ENCODE results near the gene OR10K2. TPM values are rescaled to one million over a fixed set of nuclear protein-coding genes. Genes with fewer than 3 reads are reported as not detected.
"Not testable (repeated sequence)": the region's sequence is repeated elsewhere in the genome, so short reads cannot be mapped to it uniquely, and the experiment has no call there.

OR10K2 gene
- total RNA-seq, 2 experiments from 2014 or later, result not detected

DNA sequence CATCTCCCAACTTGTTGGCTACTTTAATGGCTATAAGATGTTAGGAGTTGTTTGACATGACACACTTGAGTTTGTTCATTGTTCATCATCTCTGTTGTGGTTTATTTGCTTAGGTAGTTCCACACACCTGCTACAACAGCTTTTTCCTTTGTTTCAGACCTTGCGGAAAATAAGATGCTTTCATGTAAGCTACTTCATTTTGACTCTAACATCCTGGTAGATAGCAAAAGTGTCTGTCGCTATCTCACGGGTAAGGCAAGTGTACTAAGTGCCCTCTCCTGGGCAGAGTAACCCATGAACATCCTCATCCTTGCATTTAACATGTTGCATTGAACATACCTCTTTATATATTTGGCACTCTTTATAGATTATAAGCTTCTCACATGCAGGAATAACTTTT, 25.2 kb downstream of the OR10K2 start:
- peaks cover 4% of the 10 kb centered on the region for H3K4me1 Mint-ChIP-seq
- no peaks in the 10 kb centered on the region for H3K9me3 Mint-ChIP-seq
- ATAC-seq (ENCODE audit: low read depth) (no peak), DNase-seq (no peak)
- H3K4me3 Mint-ChIP-seq, result no peak overlapping the region
- no peak overlapping the region for H3K27ac Mint-ChIP-seq
- POLR2A ChIA-PET, result no interaction called here
- H3K36me3 Mint-ChIP-seq, result no peaks in the 10 kb centered on the region
- H3K27me3 Mint-ChIP-seq, result peaks cover 26% of the 10 kb centered on the region

DNA sequence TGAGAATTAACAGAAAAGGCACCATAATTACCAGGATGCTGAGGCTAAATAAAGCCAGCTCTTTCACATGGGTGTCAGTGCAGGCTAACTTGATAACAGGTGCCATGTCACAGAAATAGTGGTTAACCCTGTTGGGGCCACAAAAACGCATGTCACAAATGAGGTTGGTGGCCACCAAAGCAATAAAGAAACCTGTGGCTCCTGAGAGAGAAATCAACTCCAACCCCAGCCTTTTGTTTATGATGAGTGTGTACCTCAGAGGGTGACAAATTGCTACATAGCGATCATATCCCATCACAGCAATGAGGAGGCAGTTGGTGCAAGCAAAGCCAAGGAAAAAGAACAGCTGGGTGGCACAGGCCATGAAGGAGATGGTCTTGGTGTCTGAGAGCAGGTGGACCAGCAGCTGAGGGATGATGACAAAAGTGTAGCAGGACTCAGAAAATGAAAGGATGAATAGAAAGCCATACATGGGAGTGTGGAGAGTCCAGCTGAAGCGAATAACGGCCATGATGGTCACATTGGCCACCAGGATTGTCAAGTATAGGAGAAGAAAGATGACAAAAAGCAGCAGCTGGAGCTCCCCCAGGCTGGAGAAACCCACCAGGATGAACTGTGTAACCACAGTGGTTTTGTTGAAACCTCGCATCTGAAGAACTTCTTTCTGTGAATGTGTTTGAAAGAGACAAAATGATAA, 27.1 kb downstream of the OR10K2 start, which contains the start of gene OR10T2:
Gene OR10T2 (minus strand): TSS at position 649 of the 697 bp plus-strand sequence. CDS start 0 bp downstream, at position 649.
- Mint-ChIP-seq H3K9me3 (no peaks in the 10 kb centered on the region), H3K27me3 (peaks cover 31% of the 10 kb centered on the region), H3K4me1 (peaks cover 4% of the 10 kb centered on the region), H3K36me3 (no peaks in the 10 kb centered on the region), H3K4me3 (no peak within 1 kb of the TSS), H3K27ac (no peak within 1 kb of the TSS)
- ATAC-seq (ENCODE audit: low read depth), result no peak
- no peak for DNase-seq
- POLR2A ChIA-PET, result no interaction called here

DNA sequence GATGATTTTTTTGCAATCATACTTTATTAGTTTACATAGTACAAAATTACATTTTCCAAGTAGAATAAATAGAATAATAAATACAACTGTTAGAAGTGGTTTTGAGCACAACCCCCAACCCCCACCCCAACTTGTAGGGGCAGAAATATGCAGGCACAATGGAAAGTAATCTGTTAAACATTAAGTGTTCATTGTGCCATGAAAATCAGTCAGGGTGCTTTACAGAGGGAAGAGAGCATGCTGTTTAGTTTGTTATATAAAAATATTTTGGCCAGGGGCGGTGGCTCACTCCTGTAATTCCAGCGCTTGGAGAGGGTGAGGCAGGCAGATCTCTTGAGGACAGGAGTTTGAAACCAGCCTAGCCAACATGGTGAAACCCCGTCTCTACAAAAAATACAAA, 29.4 kb downstream of the OR10K2 start:
- H3K4me1 Mint-ChIP-seq, result peaks cover 4% of the 10 kb centered on the region
- DNase-seq, result no peak
- no peaks in the 10 kb centered on the region for H3K36me3 Mint-ChIP-seq
- H3K4me3 Mint-ChIP-seq, result no peak overlapping the region
- POLR2A ChIA-PET, result no interaction called here
- H3K9me3 Mint-ChIP-seq, result no peaks in the 10 kb centered on the region
- no peak overlapping the region for H3K27ac Mint-ChIP-seq
- ATAC-seq (ENCODE audit: low read depth), result no peak
- peaks cover 29% of the 10 kb centered on the region for H3K27me3 Mint-ChIP-seq

DNA sequence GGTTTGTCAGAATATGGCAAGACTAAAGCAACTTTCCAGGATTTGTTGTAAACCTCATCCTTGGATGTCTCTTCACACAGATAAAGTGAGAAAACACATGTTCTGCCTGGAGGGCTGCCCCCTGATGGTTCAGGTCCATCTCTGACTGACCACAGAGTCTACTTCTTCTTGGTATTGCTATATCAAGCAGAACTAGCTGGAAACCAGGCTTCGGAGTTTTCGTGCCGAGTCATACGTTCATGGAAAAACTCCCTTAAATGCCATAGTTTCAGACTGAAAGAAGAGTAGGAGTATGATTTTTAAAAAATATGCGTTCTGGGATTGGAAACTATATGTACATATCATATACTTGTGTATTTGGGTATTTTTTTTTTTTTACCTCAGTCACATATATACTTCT, 32.6 kb downstream of the OR10K2 start:
- no peaks in the 10 kb centered on the region for H3K9me3 Mint-ChIP-seq
- no peaks in the 10 kb centered on the region for H3K36me3 Mint-ChIP-seq
- DNase-seq (no peak), ATAC-seq (ENCODE audit: low read depth) (no peak)
- H3K27ac Mint-ChIP-seq, result no peak overlapping the region
- POLR2A ChIA-PET, result no interaction called here
- no peak overlapping the region for H3K4me3 Mint-ChIP-seq
- no peaks in the 10 kb centered on the region for H3K4me1 Mint-ChIP-seq
- peaks cover 13% of the 10 kb centered on the region for H3K27me3 Mint-ChIP-seq

DNA sequence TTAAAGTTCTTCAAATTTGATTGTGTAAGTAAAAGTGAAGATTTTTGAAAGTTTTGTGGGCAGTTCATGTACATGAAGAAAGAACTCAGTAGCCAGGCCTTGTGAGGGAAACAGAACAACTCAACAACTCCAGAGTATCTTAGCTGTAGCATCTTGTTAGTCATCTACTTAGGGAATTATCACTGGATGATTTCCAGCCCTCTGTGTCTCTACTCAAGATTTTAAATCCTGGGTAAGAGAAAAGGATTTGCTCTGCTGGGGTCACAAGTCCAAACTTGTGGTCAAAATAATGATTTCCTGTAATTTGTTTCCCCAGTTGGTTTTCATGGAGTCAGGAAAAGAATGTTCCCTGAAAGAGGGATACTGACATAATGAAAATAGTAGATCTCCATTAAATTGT, 34.9 kb downstream of the OR10K2 start:
- Mint-ChIP-seq H3K9me3 (no peaks in the 10 kb centered on the region), H3K36me3 (no peaks in the 10 kb centered on the region), H3K4me3 (no peak overlapping the region), H3K27me3 (peaks cover 5% of the 10 kb centered on the region), H3K27ac (no peak overlapping the region), H3K4me1 (no peaks in the 10 kb centered on the region)
- DNase-seq (no peak), ATAC-seq (ENCODE audit: low read depth) (no peak)
- POLR2A ChIA-PET, result no interaction called here

DNA sequence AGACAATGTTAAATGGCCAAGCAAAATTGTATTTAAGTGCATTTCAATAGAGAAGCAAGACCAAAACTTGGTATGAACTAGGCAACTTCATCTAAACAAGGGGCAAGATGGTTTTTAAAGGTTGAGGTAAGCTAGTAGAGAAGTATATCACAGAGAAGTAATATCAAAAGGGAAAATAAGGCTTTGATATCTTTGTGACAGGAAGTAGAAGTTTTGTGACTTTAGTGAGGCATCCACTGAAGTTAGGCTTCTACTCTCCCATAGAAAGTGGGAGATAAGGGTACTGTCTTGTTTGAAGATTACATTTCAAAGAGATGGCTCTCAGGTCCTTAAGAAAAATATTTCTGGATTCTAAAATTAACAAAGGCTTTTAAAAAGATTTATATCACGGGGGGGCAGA, 35.7 kb downstream of the OR10K2 start:
- H3K27ac Mint-ChIP-seq, result no peak overlapping the region
- peaks cover 2% of the 10 kb centered on the region for H3K27me3 Mint-ChIP-seq
- H3K9me3 Mint-ChIP-seq, result no peaks in the 10 kb centered on the region
- no peak overlapping the region for H3K4me3 Mint-ChIP-seq
- H3K36me3 Mint-ChIP-seq, result no peaks in the 10 kb centered on the region
- DNase-seq (no peak), ATAC-seq (ENCODE audit: low read depth) (no peak)
- no peaks in the 10 kb centered on the region for H3K4me1 Mint-ChIP-seq
- POLR2A ChIA-PET, result no interaction called here

DNA sequence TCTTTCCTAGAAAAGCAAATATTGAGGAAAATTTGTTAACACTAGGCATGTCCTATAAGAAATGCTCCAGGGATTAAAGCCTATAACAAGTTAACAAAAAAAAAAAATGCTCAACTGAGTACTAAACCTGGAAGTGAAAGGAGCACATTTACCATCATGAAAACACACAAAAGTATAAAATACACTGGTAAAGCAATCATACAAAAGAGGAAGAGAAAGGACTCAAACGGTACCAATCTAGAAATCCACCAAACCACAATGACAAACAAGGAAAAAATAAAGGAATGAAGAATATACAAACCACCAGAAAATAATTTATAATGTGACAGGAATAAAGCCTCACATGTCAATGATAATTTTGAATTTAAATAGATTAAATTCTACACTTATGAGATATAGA, 51.2 kb downstream of the OR10K2 start:
- ATAC-seq (ENCODE audit: low read depth), result no peak
- POLR2A ChIA-PET, result no interaction called here
- H3K27ac Mint-ChIP-seq, result no peak overlapping the region
- peaks cover 7% of the 10 kb centered on the region for H3K9me3 Mint-ChIP-seq
- H3K4me1 Mint-ChIP-seq, result no peaks in the 10 kb centered on the region
- H3K27me3 Mint-ChIP-seq, result peaks cover 14% of the 10 kb centered on the region
- no peak for DNase-seq
- no peak overlapping the region for H3K4me3 Mint-ChIP-seq
- H3K36me3 Mint-ChIP-seq, result no peaks in the 10 kb centered on the region

DNA sequence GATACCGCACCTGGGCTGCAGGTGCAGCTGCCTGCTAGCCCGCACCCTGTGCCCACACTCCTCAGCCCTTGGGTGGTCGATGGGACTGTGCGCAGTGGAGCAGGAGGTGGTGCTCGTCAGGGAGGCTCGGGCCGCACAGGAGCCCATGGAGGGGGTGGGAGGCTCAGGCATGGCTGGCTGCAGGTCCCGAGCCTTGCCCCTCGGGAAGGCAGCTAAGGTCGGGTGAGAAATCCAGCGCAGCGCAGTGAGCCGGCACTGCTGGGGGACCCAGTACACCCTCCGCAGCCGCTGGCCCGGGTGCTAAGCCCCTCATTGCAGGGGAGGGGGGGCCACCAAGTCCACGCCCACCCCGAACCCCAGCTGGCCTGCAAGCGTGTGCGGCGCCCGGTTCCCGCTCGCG, 51.9 kb downstream of the OR10K2 start:
- DNase-seq; POLR2A ChIA-PET; H3K27ac Mint-ChIP-seq; H3K36me3 Mint-ChIP-seq; ATAC-seq (ENCODE audit: low read depth); H3K9me3 Mint-ChIP-seq; H3K4me3 Mint-ChIP-seq; H3K4me1 Mint-ChIP-seq: not testable (repeated sequence)
- H3K27me3 Mint-ChIP-seq, result peaks cover 20% of the 10 kb centered on the region

DNA sequence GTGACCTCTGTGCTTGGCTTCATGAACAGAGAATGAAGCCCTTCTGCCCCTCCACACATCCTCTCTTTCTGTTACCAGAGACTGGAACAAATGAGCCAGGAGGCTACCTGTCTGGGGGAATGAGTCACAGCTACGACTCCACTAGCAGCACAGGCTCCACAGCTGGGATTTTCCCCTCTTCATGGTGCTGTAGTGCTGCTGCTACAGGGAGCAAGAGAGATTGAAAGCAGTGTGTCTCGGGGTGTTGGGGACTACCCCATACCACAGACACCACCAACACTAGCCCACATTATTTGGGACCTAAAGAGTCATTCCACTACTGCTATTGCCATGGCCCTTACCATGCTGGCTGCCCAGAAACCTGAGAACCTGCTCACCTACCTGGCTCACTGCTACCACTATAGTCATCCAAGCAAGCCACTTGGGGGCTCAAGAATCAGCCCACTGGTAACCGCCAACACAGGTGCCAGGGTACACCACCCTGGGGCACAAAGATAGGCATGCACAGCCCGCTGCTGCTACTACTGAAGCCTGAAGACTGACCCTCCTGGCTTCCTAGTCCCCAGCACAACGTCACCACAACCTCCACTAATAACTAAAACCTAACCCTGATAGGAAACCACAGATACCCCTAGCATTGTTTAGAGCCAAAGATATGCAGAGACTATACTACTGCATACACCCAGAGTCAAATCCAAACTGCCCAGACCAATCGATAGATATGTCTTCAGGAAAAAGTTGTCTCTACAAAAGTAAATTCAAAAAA, 54.7 kb downstream of the OR10K2 start:
- Mint-ChIP-seq H3K9me3 (peaks cover 8% of the 10 kb centered on the region), H3K27me3 (peaks cover 10% of the 10 kb centered on the region), H3K27ac (no peak overlapping the region), H3K36me3 (no peaks in the 10 kb centered on the region), H3K4me3 (no peak overlapping the region), H3K4me1 (peaks cover 3% of the 10 kb centered on the region)
- DNase-seq (no peak), ATAC-seq (ENCODE audit: low read depth) (peak; percentile 18)
- POLR2A ChIA-PET, result no interaction called here

Other genes starting within 250 kb of the OR10K2 start
- not detected for gene CD1D, start 245.3 kb downstream of the OR10K2 start, total RNA-seq
- under 1 TPM in 1 of 2 experiments, not detected in 1; 0.20 TPM for gene CD1A, start 171.8 kb downstream of the OR10K2 start, total RNA-seq
- not detected for gene CD1C, start 136.3 kb downstream of the OR10K2 start, total RNA-seq
- not detected for gene CD1B, start 94.7 kb downstream of the OR10K2 start, total RNA-seq
- not detected for gene CD1E, start 72.3 kb downstream of the OR10K2 start, total RNA-seq
- gene OR10T2, start 26.8 kb downstream of the OR10K2 start, total RNA-seq, result not detected
- not detected for gene OR10K1, start 35.6 kb upstream of the OR10K2 start, total RNA-seq
- not detected for gene OR10R2, start 46.0 kb upstream of the OR10K2 start, total RNA-seq
- gene OR6Y1, start 128.2 kb upstream of the OR10K2 start, total RNA-seq, result not detected
- gene OR6P1, start 144.3 kb upstream of the OR10K2 start, total RNA-seq, result not detected
- not detected for gene OR10X1, start 153.7 kb upstream of the OR10K2 start, total RNA-seq
- not detected for gene OR10Z1, start 179.0 kb upstream of the OR10K2 start, total RNA-seq